GM21367 (cell line): ENCODE data around the gene EVL.

Experiments
- ATAC-seq: cut with Tn5 transposase; IDR thresholded peaks from one replicate; pipeline ENCODE4 v1.9.1; 2021; ENCODE audit not compliant: unreplicated experiment

The EVL gene

DNA sequence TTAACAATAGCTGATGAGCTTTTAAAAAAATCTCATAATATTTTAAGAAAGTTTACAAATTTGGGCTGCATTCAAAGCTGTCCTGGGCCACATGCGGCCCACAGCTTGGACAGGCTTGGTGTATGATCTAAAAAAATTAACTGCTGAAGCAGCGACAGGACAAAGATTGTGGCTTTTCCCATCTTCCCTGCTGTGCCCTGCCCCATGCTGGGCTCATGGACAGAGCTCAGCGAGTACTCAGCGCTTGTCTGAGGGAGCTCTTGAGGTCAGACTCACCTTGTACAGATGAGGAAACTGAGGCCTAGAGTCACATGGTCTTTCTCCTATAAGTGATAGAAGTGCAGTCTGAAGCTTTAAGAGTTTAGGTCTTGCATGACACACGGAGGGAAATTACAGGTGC lies 15.0 kb downstream of the EVL start:
- no peak for ATAC-seq

DNA sequence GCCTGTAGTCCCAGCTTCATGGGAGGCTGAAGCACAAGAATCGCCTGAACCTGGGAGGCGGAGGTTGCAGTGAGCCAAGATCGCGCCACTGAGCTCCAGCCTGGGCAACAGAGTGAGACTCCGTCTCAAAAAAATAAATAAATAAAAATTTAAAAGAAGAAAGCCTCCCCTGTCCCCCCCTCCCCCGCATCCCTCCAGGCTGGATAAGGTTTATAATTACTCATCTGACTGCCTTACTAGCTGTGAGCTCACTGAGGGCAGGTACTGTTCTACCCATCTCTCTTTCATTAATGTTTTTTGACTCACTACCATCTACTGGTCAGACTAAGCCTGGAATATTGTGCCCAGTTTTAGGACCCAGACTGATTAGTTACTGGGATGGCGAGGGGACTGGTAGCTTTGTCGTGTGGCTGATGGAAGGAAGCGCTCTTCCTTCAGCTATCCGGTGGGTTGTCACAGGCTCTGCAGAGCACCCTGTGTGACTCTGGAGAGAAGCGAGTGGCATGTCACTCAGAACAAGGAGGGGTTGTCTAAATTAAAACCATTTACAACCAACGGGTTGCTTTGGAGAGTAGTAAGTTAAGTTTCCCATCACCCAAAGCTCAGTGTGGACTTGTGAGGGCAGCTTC lies 16.9 kb downstream of the EVL start:
- no peak for ATAC-seq

DNA sequence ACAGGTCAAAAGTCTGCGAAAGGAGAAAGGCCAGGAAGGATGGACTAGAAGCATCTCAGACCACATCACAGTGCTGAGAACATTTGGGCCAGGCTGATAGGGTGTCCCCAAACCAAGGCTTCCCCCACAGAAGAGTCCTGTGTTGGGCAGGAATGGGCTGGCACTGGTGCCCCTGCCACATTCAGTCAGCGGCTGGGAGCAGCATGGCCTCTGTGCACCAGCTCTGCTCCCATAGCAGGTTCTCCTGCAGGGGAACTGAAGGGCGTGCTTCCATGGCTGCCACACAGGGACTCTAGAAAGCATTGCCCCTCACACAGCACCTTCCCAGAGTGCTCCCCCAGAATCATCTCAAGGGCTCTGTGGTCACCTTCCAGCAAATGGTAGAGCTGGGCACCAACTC lies 17.5 kb downstream of the EVL start:
- no peak for ATAC-seq

DNA sequence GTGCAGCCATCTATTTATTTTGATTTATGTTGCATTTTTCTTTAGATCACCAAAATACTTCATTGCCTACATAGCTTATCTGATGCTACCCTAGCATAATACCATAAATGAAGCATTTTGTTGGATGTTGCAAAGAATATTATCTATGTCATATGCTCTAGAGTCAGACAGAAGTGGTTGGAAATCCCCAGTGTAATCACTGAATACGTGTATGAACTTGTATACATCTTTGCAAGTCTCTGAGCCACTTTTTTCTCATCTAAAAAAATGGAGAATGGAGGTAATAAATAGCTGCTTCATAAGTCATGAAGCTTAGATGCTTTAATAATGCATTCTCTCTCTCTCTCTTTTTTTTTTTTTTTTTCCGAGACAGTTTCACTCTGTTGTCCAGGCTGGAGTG lies 18.5 kb downstream of the EVL start:
- ATAC-seq = no peak

DNA sequence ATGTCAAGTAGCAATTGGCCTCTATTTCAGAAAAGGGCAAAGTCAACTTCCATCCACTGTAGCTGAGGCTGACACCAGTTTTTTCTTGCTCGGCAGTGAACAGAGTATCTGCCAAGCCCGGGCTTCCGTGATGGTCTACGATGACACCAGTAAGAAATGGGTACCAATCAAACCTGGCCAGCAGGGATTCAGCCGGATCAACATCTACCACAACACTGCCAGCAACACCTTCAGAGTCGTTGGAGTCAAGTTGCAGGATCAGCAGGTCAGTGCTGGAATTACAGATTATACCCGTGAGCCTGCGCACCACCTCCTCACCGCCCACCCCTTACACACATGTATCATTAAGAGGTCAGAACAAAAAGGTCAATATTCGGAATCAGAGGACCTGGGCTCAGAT lies 19.4 kb downstream of the EVL start:
- ATAC-seq = no peak

DNA sequence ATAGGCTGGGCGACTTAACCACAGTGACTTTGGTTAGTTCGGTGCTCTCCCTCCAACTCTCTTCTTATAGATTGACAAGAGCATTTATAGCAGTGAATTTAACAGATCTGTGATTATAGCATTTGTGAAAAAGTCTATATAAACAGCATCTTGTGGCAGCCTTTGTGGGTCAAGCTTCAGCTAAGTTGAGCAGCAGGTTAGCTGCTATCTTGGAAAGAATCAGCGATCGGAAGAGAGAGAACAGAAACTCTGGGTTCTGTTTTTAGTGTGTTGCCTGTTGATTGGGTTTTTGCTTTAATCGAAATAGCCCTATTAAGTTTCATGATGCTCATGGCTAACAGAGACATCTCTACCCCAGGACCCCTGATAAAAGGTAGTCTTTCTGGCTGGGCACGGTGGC lies 20.2 kb downstream of the EVL start:
- ATAC-seq = no peak

DNA sequence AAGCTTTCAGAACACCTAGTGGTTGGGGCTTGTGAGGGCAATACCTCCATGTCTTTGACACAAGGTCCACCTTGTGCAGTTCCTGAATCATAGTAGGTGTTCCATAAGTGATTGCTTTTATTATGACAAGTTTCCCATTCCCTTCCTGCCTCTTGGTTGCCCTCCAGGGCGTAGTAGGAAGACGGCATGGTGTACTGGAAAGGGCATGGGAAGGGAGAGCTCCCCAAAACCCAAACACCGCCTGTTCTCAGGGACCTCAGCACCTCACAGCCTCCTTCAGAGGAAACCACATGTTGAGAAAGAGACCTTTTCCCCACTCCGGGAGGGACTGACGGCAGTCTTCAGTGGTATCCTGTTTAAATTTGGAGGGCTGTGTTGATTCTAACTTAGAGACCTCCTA lies 21.1 kb downstream of the EVL start:
- no peak for ATAC-seq

DNA sequence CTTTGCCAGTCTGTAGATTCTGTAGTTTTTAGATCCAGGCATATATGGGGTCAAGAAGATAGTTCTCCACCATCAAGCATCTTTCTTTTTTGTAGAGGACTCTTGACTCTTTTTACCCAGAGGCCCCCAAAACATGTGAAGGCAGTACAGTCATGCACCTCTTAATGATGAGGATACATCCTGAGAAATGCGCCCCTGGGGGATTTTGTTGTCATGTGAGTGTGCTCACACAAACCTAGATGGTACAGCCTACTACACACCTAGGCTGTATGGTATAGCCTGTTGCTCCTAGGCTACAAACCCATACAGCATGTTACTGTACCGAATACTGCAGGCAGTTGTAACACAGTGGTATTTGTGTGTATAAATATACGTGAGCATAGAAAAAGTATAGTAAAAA lies 23.0 kb downstream of the EVL start:
- no peak for ATAC-seq

DNA sequence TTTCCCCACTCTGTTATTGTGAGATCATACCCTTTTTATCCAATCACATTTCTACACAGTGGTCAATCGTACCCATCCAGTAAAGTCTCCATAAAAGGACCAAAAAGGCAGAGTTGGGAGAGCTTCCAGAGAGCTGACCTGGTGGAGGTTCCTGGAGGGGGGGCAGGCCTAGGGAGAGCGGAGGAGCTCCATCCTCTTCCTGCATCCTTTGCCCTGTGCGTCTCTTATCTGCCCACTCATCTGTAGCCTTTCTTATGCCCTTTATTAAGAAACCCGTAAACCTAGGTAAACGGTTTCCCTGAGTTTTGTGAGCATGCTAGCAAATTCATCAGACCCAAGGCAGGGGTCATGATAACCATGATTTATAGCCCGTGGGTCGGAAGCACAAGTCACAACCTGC lies 26.2 kb downstream of the EVL start:
- no peak for ATAC-seq

DNA sequence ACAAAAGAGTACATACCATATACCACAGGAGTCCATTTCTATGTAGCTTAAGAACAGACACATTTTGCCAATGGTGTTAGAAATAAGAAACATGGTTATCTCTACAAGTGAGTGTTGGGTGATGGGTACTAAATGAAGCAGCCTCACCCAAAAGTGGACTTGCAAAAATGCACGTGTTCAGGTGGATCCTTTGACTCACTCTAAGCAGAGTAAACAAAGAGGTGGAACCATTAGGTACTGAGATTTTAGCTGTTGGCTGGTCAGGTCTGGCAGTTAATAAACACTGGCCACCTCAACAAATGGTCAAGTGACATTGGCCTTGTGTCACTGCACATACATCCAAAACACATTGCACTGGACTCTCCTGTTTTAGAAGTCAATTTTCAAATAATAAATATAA lies 27.6 kb downstream of the EVL start:
- ATAC-seq = no peak

DNA sequence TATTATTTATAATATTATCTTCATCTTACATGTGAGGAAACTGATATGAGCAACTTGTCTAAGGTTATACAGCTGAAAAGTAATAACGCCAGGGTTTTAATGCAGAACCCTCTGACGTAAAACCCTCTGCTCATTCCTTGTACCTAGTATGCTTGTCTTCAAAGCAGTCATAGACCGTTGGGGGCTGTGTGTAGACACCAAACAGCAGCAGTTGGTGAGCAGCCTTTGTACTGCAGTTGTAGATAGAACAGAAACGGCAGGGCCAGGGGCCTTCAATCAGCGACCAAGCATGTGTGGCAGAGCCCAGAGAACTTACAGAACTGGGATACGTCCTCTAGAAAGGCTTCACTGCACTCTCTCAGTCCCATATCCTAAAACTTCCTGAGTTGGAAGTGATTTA lies 28.1 kb downstream of the EVL start:
- no peak for ATAC-seq

DNA sequence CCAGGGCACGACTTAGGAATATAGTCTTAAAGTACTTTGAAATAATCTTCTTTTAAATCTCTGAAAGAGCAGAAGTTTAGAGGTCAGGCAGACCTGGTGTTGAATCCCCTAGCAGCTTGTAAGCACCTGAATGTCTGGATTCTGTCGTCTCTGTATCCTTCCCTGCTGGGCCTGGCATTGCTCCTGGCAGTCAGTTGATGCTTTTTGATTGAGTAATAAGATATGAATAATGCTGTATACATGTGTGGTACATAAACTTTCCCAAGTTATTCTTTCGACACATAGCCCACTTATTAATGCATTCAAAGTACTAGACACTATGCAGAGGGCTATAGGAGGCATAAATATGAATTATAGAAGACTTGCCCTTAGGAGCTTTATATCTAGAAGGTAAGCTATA lies 31.4 kb downstream of the EVL start:
- ATAC-seq = no peak

DNA sequence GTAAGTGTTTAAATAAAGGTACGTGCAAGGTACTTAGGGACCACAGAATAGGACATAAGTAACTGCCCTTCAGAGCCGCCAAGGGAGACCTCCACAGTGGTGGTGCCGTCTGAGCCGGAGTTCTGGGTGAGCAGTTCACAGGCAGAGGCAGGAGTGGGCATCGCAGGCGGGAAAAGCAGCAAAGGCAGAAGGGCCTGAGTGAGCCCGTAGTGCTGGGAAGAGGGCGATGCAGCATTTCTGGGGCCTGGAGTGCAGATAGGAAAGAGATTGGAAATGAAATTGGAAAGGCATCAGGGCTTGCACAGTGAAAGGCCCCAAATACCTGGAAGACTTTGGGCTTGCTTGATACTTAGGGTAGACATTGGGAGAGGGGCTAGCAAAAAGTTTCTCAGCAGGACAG lies 32.9 kb downstream of the EVL start:
- no peak for ATAC-seq

DNA sequence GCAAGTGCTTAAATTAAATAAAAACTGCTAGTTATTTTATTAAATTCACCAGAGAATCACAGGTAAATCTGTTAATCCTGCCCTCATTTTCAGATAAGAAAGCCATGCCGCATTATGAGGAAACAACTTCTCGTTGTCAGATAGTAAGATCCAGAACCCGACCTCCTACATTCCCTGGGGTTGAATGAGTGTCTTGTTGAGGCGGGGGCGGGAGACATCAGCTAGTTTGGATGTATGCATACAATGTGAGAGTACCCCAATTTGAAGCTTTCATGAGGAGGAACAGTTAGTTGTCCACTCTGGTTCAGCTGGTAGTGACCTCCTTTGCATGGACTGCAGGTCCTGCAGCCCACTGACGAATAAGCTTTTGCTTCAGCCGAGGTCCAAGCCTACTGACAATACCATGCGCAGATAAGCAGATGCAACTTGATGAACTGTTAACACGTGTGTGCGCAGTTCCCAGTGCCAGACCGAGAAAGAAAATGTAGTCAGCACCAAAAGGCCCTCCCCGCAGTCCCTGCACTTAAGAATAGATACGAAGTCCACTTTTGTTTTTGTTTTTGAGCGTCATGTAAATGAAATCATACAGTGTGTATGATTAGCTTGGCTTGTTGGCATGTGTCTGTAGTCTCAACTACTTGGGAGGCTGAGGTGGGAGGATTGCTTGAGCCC lies 34.9 kb downstream of the EVL start:
- no peak for ATAC-seq

DNA sequence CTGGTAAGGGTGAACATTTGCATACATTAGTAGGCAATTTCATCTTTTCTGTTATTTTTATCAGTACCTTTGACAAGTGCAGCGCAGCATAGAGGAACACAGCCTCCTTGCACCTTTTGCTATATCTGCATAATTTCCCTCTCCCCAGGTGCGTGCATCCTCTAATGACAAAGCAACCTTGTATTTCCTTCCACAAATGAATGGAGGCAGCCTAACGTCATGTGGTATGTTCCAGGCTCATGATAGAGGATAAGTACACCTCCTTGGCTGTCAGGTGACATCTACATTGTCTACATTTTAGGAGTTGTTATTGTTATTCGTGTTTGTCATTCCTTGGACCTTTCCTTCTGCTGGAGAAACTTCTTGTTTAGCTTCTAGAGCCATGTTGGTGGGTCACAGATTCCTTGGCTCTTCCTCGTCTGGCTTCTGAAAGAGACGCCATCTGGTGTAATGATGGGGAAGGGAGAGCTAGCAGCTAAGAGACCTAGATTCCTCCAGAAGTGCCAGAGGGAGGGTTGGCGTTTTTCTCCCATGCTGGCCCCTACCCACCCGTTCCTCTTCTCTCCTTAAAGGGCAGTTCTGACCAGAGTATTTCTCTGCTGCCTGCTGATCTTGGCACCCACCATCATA lies 37.0 kb downstream of the EVL start:
- no peak for ATAC-seq

DNA sequence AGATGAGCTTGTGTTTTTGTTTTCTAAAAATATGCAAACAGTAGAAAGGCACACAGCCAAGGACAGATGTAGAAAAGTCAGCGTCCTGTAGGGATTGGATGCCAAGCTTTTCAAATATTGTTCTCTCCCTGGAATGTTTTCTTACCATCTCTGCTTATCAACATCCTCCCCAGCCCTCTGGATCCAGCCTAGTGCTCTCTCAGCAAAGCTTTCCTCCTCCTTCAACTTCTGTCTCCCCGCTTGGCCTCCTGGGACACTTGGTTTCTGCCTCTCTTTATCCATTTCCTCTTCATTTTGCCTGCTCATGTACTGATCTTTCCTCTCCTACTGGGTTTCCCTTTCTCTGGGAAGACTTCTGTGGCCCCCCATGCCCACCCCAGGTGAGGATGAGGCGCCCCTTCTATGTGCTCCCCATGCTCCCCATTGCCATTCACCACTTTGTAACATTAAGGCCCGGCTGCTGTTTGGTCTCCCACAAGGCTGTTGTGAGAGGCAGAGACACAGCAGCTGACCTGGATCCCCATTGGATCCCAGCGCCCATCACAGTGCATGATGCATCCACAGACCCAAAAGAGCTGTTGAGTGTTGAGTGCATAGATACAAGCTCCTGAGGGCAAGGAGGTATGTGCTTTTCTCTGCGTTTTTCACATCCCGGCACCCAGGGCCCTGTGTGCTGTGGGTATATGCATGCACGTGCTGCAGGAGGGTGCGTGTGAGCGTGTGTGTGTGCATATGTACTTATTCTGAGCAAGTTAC lies 38.2 kb downstream of the EVL start:
- no peak for ATAC-seq

DNA sequence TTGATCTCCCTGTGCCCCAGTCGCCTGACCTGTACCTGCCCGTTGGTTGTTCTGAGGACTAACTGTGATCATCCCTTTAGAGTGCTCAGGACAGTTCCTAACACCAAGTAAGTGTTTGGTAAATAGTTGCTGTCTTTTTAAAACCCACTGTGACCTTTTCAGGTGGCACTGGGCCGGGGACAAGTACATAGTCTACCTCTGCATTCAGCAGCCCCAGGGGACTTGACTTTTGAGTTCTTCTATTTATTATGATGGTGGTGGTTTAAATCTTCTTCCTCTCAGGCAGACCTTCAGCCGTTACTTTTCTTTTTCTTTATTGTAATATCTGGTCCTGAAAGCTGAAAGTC lies 38.8 kb downstream of the EVL start:
- no peak for ATAC-seq

DNA sequence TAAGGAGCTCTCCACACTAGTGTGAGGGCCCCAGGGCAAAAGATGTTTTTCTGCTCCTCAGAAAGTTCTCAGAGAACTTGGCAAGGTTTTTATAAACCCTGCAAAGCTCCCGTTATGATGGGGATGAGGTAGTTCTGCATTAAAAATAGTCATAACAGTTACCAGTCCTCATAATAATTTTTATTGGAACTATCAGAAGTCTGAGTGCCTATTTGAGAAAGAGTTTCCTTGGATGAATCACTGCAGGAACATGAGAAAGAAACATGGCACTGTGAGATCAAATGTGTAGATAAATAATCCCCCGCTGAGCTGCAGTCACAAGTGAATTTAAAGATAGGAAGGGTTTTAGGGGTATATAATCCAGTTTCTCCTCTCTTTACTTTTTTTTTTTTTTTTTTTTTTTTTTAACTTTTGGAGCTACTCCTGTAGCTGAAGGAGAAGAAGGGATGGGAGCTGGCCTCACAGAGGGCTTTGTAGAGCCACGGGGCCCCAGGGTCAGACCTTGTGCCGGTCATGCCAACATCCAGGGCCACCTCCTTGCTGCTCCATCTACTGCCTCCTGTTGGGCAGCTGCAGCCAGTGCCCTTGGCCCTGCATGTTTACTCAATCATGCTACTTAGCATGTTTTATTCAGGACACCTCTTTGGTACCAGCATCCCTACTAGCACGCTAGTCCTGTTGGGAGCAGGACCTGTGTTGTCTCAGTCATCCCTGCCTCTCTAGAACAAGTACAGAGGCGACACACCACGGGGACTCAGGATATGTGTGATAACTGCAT lies 39.5 kb downstream of the EVL start:
- no peak for ATAC-seq

DNA sequence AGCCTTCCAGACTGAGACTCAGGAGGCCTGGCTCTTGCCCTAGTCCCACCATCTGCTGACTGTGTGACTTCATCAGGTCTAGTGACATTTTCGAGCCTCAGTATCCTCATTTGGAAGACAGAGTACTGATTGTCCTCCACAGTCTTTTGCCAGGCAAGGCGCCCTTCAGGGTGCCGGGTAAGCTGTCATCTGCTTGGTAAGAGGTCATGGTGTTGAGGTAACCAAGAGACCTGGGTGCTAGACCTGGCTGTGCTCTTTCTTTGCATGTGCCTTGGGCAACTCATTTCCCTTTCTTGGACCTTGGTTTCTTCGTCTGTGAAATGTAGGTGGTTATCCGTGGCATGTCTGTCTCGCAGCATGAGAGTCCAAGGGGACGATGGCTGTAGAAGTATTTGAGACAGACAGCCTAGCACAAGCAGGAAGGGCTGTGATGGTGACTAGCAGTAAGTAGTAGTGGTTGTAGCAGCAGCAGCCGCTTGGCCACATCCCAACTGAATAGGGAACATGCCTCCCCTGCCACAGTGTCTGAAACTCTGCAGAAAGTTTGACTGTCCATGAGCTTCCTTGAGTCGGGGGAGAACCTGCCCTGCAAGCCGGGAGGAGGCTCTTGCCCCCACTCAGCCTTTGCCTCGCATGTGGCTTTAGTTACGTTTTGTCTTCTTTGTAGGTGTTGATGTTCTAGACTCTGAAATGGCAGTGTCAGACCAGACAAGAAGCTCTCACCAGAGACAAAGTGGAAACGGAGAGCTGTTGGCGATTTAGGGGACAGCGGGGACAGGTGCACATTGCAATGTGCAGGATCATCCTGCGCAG lies 40.3 kb downstream of the EVL start:
- ATAC-seq = no peak

DNA sequence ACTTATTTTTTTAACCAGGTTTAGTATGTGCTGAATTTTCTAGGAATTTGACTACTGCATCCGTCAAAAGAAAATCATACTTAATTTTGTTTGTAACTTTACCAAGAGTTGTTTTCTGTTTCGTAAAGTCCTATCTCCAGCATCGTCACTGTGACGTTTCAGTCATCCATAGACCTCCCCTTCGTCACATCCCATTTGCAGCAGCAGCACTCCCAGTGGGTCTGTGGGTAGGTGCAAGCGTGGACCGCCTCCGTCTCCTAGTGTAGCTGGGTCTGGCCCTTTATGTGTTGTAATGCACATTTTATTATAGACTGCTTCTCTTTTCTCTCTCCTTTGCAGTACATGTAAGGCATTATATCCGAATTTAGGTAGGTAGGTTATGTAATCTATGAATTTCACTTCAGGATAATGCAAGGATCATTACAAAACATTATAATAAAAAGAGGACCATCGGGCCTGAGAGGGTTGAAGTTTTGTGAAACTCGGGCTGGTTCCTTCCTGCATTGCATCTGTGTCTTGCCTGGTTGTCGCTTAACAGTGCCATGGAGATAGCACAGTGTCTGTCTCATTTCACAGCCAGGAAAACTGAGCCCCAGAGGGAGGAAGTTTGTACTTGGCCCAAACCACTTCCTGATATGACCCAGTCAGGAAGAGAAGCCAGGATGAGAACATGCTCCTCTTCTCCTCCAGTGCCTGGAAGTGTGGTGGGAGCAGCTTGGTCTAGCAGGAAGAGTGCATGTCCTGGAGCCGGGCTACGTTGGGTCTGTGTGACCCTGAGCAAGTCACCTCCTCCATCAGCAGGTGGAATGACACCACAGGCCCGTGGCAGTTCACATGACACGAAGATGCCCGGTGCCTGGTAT lies 41.3 kb downstream of the EVL start:
- no peak for ATAC-seq
